GM23338 (cell line): ENCODE results near the gene MPL.

Experiments
- EZH2 ChIP-seq: fragments of 200-600 bp; sonication (generic); IDR thresholded peaks from one replicate; pipeline ENCODE4 v1.8.0; 2017; ENCODE audit warnings: antibody characterized with exemption, mild to moderate bottlenecking, low read depth; ENCODE audit not compliant: unreplicated experiment
- POLR2AphosphoS5 ChIP-seq: IDR thresholded peaks from 2 replicates; pipeline ENCODE4 v1.6.1; 2016; ENCODE audit warnings: antibody characterized with exemption, low read depth

GRCh38 chr1:43377831-43378230, 40.2 kb downstream of the MPL start:
- TF ChIP-seq EZH2 (no peak), POLR2AphosphoS5 (no peak)
